NCI-H510A treated with DMSO at 0.1 percent for 48 hours (cell line): ENCODE data around the gene CGN.

Experiments
- DNase-seq: peaks from one replicate; lab custom pipeline; 2025; lab: John Stamatoyannopoulos, UW

The CGN gene

DNA sequence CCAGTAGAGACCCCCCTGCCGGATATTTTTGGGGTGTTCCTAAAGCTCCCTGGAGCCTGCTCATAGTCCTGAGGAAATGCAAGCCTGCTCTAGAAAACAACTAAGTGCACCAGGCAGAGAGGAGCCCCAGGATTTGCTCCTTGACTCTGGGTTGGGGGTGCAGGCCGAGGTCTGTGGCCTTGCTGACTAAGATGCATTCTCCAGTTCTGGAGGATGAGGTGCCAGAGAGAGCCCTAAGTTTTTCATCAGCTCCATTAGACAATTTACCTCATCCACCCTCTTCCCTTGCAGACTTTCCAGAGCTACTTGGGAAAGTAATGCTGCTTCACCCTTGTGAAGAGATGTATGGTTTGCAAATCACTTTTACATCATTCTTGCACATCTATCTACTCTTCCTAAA, 38.0 kb downstream of the CGN start:
- no peak for DNase-seq

DNA sequence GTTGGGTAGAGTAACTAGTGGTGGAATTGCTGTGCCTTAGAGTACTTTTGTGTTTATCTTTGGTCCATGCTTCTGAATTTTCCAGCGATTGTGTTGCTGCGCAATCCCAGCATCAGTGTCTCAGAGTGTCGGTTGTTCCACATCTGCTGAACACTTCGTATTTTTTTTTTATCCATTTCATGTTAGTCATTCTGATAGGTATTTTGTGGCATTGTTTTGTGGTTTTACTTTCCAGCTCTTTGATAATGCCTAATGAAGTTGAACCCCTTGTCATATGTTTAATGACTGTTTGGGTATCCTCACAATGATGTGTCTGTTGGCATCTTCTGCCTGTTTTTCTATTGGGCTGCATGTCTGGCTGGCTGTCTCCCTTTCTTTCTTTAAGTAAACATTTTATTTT, 42.5 kb downstream of the CGN start:
- no peak for DNase-seq

DNA sequence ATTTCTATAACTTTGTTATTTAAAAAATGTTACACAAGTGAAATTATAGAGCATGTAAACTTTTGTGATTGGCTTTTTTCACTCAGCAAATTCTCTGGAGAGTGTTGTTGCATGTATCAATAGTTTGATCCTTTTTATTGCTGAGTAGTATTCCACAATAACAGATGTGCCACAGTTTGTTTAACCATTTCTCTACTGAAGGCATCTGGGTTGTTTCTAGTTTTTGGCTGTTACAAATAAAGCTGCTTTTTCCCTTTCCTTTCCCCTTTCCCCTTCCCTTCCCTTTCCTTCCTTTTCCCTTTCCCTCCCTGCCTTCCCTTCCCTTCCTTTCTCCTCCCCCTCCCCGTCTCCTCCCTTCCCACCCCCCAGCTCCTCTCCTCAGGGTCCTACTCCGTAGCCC, 44.9 kb downstream of the CGN start:
- DNase-seq: no peak

DNA sequence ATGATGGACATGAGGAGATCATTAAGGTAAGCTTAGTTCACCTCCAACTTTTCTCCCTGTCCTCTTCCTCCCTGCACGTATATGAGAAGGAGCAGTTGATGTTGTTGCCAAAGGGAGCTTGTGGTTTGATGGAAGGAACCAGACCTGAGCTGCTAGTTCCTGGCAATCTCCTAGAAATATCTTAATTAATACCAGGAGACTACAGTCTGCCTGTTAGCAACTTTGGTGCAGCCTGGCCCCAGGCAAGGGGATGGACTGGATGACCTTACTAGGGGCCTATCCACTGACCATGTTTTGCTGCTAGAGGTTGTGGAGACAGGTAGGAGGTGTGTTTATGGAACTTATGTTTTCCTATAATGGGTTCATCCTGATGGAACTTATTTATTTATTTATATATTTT, 51.5 kb downstream of the CGN start:
- DNase-seq: no peak

DNA sequence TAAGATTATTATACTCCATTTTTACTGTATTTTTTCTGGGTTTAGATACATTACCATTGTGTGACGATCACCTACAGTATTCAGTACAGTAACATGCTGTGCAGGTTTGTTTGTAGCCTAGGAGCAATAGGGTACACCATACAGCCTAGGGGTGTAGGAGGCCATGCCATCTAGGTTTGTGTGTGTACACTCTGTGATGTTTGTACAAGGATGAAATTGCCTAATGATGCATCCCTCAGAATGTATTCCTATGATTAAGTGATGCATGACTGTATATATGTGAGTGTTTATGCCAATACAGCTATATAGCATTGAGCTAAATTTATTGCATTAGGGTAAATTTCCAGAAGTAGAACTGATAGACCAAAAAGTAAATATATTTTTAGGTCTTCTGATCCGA, 52.2 kb downstream of the CGN start:
- no peak for DNase-seq

DNA sequence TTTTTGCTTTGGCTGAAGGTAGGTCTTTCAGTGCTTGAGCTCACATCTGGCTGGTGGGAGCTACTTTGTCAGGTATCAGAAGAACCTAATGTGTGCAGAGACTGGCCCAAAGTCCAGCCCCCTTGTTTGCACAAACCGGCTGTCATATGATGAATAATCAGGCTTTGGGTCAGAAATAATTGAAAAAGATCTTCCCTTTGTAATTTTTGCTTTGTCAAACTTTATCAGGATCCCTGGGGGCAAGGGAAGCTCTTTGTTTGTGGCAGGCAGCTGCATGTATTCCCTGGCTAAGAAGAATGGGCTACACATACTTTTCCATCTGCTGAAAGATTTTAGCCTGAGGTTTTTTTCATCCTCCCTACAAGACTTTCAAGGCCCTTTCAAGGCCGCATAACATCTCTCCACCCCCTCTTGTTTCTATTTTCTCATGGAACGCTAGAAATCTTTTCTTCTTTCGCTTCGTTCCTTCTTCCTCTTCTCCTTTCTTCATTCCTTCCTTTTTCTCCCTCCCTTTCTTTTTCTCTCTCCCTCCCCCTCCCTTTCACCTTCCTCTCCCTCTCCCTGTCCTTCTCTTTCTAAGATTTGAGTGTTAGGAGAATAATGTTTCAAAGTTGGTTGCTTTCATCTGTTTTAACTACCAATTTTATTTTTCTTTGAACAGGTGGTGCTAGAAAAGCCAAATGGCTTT, 54.5 kb downstream of the CGN start:
- no peak for DNase-seq

DNA sequence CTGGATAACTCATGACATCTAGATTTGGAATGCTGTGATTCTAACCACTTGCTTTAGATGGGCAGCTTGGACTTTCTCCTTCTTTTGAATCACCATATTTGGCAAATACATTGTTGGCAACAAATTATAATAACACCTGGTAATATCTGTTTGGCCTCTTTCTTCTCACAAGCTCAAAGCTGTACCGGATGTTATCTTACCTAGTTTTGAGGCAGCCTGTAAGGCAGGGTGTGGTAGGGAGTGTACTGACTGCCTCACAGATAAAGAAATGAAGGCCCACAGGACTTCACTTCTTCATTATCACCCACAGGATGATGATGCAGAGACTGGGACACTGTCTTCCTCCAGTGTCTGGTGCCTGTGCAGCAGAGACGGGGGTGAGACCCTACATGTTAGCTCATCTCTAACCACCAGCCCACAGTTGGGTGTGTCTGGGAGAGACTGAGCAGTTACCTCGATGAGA, 57.5 kb downstream of the CGN start:
- DNase-seq: no peak

DNA sequence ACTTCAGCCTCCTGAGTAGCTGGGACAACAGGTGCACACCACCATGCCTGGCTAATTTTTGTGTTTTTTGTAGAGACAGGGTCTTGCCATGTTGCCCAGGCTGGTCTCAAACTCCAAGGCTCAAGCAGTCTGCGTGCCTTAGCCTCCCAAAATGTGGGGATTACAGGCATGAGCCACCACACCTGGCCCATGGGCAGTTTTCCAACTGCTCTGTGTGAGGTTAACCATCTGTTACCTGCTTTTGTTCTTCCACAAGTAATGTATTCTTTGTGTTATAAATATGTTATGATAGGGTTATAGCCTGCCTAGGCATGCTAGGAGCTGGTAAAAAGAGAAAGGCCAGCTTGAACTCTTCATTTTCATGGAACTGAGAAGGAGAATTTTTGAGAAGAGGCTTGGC, 59.6 kb downstream of the CGN start:
- DNase-seq: no peak

DNA sequence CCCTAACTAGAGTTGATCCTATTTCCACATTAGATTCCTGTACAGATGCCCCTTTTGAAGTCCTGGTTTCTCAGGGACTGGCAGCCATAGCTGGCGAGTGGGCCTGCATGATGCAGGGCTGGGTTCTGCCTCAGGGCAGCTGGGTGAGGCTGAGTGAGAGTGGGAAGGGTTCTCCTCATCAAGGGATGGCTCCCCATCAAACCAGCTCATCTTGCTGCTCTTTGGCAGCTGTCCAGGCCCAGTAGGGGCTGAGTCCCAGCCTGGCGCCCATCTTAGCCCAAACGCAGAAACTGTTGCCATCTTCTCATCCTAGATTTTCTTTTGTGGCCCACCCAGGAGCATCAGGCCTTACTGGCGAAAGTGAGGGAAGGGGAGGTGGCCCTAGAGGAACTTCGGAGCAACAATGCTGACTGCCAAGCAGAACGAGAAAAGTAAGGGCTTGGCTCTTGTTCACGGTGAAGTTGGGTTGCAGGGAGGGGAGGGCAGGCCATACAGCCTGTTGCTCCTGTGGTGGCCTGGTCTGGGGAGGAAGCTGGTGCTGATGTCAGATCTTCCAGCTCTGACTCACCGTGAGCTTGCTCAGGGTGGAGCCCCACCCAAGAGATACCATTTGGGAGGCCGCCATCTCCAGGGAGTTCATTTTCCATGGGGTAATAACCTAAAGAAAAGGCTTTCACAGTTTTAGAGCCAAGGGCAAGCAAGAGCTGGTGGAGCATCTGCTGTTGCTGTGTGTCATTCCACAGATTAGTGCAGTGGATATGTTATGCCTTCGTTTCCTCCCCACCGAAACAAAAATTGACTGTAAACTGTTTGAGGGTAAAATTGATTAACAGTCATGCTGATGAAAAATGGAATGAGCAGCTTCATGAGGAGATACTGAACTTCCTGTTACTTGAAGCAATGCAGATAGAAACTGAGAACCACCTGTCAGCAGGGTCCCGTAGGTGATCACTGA, 63.7 kb downstream of the CGN start:
- no peak for DNase-seq

DNA sequence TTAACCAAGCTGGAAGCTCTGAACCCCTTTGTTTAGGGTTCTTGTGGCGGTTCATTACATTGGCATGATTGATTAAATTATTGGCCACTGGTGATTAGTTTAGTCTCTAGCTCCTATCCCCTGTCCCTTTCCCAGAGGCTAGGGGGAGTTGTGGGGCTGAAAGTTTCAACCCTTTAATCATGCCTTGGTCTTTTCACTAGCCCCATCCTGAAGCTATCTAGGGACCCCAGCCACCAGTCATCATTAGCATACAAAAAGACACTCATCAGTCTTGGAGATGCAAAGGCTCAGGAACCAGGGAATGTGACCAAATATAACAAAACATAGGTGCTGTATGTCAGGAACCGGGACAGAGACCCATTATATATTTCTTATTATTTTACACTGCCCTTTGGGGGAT, 66.0 kb downstream of the CGN start:
- DNase-seq: no peak

DNA sequence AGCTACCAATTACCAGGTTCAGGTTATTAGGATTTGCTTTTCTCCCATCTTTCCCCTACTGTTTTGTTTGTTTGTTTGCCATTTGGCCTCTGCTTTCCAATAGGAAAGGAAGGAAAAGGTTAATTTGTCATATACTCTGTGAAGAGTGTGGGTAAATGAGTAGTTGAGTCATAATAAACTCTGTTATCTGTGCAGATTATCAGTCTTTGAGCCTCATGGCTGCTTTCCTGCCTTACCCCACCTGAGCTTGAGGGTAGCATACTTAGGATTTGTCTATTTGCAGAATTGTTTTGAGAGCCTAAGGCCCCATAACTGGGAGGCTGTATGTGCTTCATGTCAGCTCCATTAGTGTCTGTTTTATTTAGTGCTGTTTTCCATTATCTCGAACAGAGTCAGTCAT, 67.8 kb downstream of the CGN start:
- DNase-seq: no peak

DNA sequence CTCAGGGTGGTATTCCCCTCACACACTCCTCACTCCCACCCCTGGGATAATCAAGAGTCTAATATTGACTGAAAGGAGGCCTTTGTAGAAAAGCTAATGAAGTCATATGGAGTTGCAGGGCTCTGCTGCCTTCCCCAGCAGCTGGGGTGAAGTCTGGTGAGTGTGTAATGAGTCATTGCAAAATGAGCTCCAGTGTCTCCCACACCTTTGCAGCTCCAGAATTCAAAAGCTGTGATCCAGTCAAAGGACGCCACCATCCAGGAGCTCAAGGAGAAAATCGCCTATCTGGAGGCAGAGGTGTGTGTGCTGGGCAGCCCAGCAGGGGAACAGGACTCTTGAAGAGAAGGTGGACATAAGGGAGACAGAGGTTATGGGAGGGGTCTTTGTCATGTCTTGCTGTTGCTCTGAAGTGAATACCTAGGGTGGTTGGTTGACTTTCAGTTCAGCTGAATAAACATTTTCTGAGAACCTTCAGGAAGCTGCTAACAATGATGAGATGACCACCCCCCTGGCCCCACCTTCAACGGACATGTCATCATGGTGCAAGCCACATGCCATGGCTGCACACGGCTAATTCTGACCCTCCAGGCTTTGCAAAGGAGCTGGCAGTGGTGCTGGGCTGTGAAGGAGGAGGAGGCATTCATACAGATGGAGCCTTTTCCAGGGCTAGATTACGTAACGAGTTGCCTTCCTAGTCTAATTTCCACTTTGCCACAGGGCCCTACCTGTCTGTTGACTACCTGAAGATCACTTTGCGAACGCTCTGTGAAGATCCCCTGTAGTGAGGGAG, 68.4 kb downstream of the CGN start:
- DNase-seq: no peak

DNA sequence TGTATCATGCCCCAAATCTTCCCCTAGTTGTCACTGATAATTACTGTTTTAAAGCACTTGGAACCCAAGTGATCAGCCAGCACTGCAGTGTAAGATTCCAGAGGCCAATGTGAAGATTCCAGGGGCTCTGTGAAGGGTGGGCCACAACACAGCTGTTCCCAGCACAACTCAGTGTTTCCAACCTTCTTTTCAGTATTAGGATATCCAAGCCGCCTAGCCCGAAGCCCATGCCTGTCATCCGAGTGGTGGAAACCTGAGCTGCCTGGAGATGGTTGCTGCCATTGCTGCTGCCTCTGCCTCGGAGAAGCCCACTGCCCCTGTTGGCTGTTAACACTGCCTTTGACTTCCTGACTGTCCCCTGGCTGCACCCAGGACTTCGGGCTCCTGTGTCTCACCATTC, 70.3 kb downstream of the CGN start:
- no peak for DNase-seq

DNA sequence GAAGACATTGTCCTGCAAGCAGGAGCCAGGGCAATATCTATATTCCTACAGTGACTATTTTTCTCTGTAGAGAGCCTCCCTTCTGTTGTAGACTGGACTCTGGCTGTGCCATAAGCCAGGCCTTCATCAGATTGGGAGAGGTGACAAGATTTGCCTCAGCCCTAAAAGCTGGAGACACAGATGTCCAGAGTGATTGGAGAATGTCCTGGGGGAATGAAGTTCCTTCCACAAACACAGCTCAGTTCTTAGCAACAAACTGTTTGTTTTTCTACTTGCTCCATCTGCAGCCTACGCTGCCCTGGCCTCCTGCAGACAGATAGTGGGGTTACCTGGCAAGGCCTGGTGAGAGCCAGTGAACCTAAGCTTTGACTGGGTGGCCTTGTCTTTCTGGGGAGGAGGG, 70.7 kb downstream of the CGN start:
- no peak for DNase-seq

DNA sequence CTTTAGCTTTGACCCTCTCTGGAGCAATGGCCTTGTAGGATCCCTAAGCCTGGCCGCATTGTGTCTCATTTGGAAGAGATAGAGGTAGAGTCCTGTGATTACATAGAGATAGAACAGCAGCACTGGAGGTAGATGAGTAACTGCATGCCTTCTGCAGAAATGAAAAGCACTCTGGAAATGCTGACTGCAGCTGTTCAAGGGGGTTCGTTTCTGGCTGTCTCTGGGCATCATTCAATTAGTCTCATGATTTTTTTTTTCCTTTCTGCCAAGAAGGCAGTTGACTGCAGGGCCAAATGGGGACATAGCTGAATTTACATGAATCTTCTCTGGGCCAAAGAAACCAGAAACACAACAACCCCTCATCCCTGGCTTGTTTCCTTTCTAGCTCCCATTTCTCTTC, 72.6 kb downstream of the CGN start:
- no peak for DNase-seq

DNA sequence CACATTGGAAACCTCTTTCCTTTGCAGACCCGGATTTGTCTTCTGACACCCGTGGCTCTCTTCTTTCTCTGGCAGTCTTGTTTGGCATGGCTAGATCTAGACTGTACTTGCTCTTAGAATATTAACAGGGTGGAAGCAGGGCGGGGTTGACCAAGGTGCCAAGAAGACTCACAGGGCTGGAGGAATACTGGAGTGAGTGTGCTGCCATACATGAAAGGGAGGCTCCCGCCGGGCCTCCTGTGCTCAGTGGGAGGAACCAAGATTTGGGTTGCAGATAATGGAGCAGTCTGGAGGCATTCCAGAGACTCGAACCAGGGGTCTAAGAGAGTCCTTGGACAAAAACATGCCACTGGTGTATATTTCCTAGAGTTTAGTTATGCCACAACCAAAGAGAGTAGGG, 73.1 kb downstream of the CGN start:
- no peak for DNase-seq

DNA sequence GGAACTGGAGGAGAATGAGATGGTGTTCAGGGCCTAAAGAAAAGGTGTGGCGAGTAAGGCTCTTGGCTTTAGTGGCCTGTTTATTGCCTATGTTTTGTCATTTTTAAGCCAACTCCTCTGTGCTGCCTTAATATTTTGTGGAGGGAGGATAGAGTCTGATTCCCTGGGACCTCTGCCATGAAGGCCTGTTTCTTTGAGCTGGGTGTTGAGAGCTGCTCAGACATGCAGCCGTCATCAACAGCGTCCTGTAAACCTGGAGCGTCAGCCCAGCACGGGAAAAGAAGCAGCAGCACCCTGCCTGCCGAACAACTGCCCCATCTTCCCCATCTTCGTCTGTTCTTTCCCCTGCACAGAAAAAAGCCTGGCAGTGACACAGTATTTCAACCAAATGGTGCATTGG, 73.6 kb downstream of the CGN start:
- DNase-seq: no peak

DNA sequence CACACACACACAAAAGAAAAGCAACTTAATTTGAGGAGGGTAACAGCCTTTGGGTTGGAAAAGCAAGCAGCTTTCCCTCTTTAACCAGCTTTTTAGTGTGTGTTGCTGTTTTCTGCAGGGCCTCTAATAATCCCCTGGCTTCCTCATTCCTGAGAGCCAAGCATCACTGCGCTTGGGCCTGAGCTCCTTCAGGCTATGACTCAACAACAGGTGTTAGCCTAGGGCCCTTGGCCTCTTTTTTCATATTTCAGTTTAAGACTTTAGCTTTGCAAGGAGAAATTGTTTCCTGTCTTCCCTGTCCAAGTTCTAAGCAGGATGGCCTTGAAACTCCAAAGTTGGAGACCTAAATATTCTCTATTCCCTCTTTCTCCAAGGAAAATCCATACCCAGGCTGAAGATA, 74.4 kb downstream of the CGN start:
- no peak for DNase-seq
